Measurements from ENCODE around the gene SLC38A8.

The SLC38A8 gene

GRCh38 chr16:84029297-84030047, 13.1 kb downstream of the SLC38A8 start:
- DNase-seq = no peak
- Histone ChIP-seq H3K27me3 (ENCODE audit: insufficient read depth, low read depth, severe bottlenecking) (no peaks in the 10 kb centered on the region), H3K4me3 (ENCODE audit: low read depth, low read length) (no peak overlapping the region), H3K9me3 (ENCODE audit: severe bottlenecking) (no peaks in the 10 kb centered on the region), H3K27ac (no peak overlapping the region), H3K36me3 (no peaks in the 10 kb centered on the region)
- no peak for TF ChIP-seq CTCF (IDR thresholded peaks at IDR 0.05; ENCODE audit: low read depth, low read length)

- no peak for DNase-seq
- Histone ChIP-seq H3K9me3 (ENCODE audit: severe bottlenecking) (no peaks in the 10 kb centered on the region), H3K36me3 (no peaks in the 10 kb centered on the region), H3K4me3 (ENCODE audit: low read depth, low read length) (no peak overlapping the region), H3K27me3 (ENCODE audit: insufficient read depth, low read depth, severe bottlenecking) (no peaks in the 10 kb centered on the region), H3K27ac (no peak overlapping the region)
- no peak for TF ChIP-seq CTCF (IDR thresholded peaks at IDR 0.05; ENCODE audit: low read depth, low read length)
These were observed 15.0 kb downstream of the SLC38A8 start for GRCh38 chr16:84027625-84028024.

DNA sequence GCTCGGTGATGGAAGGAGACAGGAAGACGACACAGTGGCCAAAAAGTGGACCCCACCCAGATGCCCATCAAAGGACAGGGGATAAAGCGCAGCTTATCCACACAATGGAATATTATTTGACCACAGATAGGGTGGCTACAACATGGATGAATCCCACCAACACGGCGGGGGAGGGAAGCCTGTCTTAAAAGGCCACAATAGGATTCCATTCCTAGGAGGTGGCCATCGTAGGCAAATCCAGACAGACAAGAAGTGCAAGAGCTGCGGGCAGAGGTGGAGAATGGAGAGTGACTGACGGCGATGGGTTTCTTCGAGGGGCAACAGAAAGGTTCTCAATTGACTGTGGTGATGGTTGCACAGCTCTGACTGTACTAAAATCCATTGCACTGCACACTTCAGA, 16.0 kb downstream of the SLC38A8 start:
- no peak for TF ChIP-seq CTCF (IDR thresholded peaks at IDR 0.05; ENCODE audit: low read depth, low read length)
- H3K27me3 ChIP-seq (ENCODE audit: insufficient read depth, low read depth, severe bottlenecking) = no peaks in the 10 kb centered on the region
- no peak overlapping the region for H3K4me3 ChIP-seq (ENCODE audit: low read depth, low read length)
- no peak overlapping the region for H3K27ac ChIP-seq
- no peaks in the 10 kb centered on the region for H3K36me3 ChIP-seq
- no peaks in the 10 kb centered on the region for H3K9me3 ChIP-seq (ENCODE audit: severe bottlenecking)
- no peak for DNase-seq

DNA sequence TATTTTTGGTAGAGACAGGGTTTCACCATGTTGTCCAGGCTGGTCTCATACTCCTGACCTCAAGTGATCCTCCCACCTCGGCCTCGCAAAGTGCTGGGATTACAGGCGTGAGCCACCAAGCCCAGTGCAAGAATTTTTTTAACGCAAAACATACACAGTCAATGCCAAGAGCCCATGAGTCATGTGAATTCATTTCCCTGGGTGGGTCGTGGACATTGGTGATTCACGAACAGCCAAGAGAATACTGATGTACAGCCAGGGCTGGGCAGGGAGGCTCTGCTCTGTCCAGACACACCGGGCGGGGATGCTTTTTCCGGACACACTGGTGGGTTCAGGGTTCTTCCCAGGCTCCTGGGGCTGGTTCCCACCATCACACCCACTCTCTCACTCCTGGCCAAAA, 17.7 kb downstream of the SLC38A8 start:
- Histone ChIP-seq H3K27me3 (ENCODE audit: insufficient read depth, low read depth, severe bottlenecking) (no peaks in the 10 kb centered on the region), H3K4me3 (ENCODE audit: low read depth, low read length) (no peak overlapping the region), H3K9me3 (ENCODE audit: severe bottlenecking) (no peaks in the 10 kb centered on the region), H3K27ac (no peak overlapping the region), H3K36me3 (no peaks in the 10 kb centered on the region)
- no peak for TF ChIP-seq CTCF (IDR thresholded peaks at IDR 0.05; ENCODE audit: low read depth, low read length)
- DNase-seq = no peak

DNA sequence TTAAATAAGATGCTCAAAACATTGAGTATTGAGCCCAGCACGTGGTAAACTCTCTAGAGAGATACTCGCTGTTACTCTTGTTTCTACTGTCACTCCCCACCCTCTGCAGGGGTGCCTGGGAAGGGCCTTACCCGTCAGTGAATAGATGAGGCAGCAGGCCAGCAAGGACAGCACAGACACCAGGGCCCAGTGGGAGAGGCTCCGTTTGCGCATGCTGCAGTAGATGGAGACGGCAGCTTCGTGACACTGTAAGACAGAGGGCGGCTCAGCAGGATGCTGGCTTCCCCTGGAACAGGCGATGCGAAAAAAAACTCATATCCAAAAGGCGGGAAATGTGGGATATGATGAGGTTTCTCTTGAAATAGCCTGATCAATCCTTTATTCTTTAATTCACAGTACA, 20.0 kb downstream of the SLC38A8 start:
- no peaks in the 10 kb centered on the region for H3K27me3 ChIP-seq (ENCODE audit: insufficient read depth, low read depth, severe bottlenecking)
- H3K9me3 ChIP-seq (ENCODE audit: severe bottlenecking) = no peaks in the 10 kb centered on the region
- TF ChIP-seq CTCF (IDR thresholded peaks at IDR 0.05; ENCODE audit: low read depth, low read length) = no peak
- H3K4me3 ChIP-seq (ENCODE audit: low read depth, low read length) = no peak overlapping the region
- no peak for DNase-seq
- H3K27ac ChIP-seq = no peak overlapping the region
- H3K36me3 ChIP-seq = no peaks in the 10 kb centered on the region

DNA sequence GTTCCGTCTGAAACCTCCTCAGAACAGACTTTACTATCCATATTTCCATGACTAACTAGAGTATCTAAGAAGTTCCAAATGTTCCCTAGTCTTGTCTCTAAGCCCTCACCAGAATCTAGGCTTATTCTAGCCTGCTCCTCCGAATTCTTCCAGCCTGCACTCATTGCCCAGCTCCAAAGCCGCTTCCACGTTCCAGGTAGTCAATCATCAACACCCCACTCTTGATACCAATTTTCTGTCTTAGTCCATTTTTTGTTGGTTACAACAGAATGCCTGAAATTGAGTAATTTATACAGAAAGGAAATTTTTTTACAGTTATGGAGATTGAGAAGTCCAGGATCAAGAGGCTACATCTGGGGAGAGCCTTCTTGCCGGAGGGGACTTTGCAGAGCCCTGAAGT, 21.1 kb downstream of the SLC38A8 start:
- DNase-seq = no peak
- no peak overlapping the region for H3K27ac ChIP-seq
- H3K36me3 ChIP-seq = no peaks in the 10 kb centered on the region
- no peaks in the 10 kb centered on the region for H3K27me3 ChIP-seq (ENCODE audit: insufficient read depth, low read depth, severe bottlenecking)
- no peak overlapping the region for H3K4me3 ChIP-seq (ENCODE audit: low read depth, low read length)
- TF ChIP-seq CTCF (IDR thresholded peaks at IDR 0.05; ENCODE audit: low read depth, low read length) = no peak
- H3K9me3 ChIP-seq (ENCODE audit: severe bottlenecking) = no peaks in the 10 kb centered on the region
